Nephron (organoid): ENCODE results near the gene MYL9.

ENCODE experiments used
- H3K27ac Mint-ChIP-seq, 3 experiments: 2 replicates each; pipeline ENCODE4 v1.8.0; 2020; ENCODE audit warnings: mixed read lengths in 3 of 3, mild to moderate bottlenecking in 2 of 3, moderate library complexity in 1 of 3
- H3K27me3 Mint-ChIP-seq: 2 replicates; pipeline ENCODE4 v1.8.0; 2021; ENCODE audit warnings: low read depth, mild to moderate bottlenecking, moderate library complexity, mixed read lengths
- H3K36me3 Mint-ChIP-seq: 2 replicates; pipeline ENCODE4 v1.8.0; 2020; ENCODE audit warnings: low read depth, mixed read lengths
- H3K4me1 Mint-ChIP-seq: 2 replicates; pipeline ENCODE4 v1.8.0; 2020; ENCODE audit warnings: mixed read lengths
- H3K4me3 Mint-ChIP-seq, 3 experiments: 2 replicates each; pipeline ENCODE4 v1.8.0; 2020; ENCODE audit warnings: mild to moderate bottlenecking in 3 of 3, mixed read lengths in 3 of 3, moderate library complexity in 2 of 3
- H3K9me3 Mint-ChIP-seq: 2 replicates; pipeline ENCODE4 v1.8.0; 2020; ENCODE audit warnings: mixed read lengths
- TF ChIP-seq, protein P1 (sequence below), 3 experiments: fragments of 200-600 bp; sonication (generic); IDR thresholded peaks; one replicate each; pipeline ENCODE4 v1.5.0; 2021; ENCODE audit warnings: antibody characterized with exemption in 3 of 3; ENCODE audit not compliant: unreplicated experiment in 3 of 3

MYL9 gene

DNA sequence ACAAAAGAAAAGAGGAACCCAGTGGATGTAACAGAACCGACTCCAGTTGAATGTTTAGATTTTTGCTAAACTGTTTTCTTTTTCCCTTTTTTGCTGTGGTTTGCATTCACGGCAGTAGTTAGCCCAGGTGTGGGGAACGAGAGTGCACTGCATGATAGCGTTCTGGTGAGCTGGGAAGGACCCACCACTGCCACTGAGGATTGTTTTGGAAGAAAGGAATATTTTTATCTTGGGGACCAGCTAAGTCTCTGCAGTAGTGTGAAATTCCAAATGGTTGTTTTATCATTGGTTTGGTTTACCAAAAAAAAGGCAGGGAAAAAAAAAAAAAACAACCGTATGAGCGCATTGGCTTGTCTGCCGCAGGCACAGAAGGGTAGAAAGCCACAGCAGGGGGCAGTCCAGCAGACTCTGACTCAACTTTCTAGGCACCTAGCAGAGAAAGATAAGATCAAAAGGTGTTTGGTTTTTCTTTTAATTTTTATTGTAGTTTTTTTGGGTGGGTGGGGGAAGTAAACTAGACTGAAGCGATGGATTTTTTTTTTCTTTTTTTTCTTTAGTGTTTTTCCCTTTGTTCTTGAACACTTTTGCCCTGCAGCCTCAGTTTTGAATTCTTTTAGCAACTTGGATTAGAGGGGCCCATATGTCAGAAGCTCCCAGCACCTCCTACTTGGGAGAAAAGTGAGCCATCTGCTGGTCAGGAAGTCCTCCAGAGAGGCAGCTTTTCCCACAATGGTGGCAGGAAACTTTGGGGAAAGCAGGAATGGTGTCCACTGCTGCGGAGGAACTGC lies 50.7 kb downstream of the MYL9 start:
- TF ChIP-seq, protein P1, sequence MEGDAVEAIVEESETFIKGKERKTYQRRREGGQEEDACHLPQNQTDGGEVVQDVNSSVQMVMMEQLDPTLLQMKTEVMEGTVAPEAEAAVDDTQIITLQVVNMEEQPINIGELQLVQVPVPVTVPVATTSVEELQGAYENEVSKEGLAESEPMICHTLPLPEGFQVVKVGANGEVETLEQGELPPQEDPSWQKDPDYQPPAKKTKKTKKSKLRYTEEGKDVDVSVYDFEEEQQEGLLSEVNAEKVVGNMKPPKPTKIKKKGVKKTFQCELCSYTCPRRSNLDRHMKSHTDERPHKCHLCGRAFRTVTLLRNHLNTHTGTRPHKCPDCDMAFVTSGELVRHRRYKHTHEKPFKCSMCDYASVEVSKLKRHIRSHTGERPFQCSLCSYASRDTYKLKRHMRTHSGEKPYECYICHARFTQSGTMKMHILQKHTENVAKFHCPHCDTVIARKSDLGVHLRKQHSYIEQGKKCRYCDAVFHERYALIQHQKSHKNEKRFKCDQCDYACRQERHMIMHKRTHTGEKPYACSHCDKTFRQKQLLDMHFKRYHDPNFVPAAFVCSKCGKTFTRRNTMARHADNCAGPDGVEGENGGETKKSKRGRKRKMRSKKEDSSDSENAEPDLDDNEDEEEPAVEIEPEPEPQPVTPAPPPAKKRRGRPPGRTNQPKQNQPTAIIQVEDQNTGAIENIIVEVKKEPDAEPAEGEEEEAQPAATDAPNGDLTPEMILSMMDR (IDR thresholded peaks at IDR 0.05; ENCODE audit: unreplicated experiment in 3 of 3): peak; percentile 35 to 54 (median 49)
- Mint-ChIP-seq H3K9me3 (no peaks in the 10 kb centered on the region), H3K27me3 (no peaks in the 10 kb centered on the region), H3K4me1 (peaks cover 18% of the 10 kb centered on the region), H3K36me3 (peaks cover 56% of the 10 kb centered on the region), H3K4me3 (no peak overlapping the region), H3K27ac (peak overlapping the region; percentile 43 to 74 (median 68))

DNA sequence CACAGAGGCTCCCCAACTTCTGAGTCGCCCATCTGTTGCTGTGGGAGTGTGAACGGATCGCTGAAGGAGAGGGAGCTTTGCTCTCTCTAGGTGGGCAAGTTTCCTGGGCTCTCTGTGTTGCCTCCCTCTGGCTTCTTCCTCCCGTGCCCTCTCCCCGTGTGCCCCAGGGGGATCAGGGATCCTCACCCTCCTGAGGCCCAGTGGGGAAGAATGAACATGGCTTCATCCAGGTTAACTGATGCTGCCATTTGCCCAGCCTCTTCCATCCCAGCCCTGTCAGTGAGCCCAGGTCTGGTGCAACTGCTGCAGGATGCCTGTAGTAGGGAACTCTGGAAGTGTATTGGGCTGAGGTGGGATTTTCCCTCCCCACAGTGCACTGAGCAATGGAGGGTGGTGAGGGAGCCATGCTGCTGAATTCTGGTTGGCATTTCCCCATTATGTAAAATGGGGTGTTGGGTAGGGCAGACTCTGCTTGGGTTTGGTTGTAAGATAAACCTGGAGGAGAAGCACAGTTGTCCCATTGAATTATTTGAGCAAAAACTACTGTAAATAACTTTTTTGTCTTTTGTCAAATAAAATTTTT lies 52.1 kb downstream of the MYL9 start:
- TF ChIP-seq, protein P1 (IDR thresholded peaks at IDR 0.05; ENCODE audit: unreplicated experiment in 3 of 3): no peak
- peaks cover 25% of the 10 kb centered on the region for H3K4me1 Mint-ChIP-seq
- H3K9me3 Mint-ChIP-seq: no peaks in the 10 kb centered on the region
- H3K36me3 Mint-ChIP-seq: peaks cover 49% of the 10 kb centered on the region
- no peaks in the 10 kb centered on the region for H3K27me3 Mint-ChIP-seq
- peak overlapping the region in 1 of 3 experiments; percentile 19 for H3K27ac Mint-ChIP-seq
- no peak overlapping the region for H3K4me3 Mint-ChIP-seq

GRCh38 chr20:36599912-36600345 lies 58.6 kb downstream of the MYL9 start:
- H3K4me1 Mint-ChIP-seq: peaks cover 24% of the 10 kb centered on the region
- no peaks in the 10 kb centered on the region for H3K27me3 Mint-ChIP-seq
- H3K27ac Mint-ChIP-seq: peak overlapping the region in 2 of 3 experiments; percentile 36 to 74
- H3K4me3 Mint-ChIP-seq: peak overlapping the region in 1 of 3 experiments; percentile 45
- TF ChIP-seq, protein P1 (IDR thresholded peaks at IDR 0.05; ENCODE audit: unreplicated experiment in 3 of 3): no peak
- H3K36me3 Mint-ChIP-seq: peaks cover 8% of the 10 kb centered on the region
- H3K9me3 Mint-ChIP-seq: no peaks in the 10 kb centered on the region
